Hepatocyte (in vitro differentiated cells): ENCODE measurements around the gene GRM1. TPM values are rescaled to one million over a fixed set of nuclear protein-coding genes. Genes with fewer than 3 reads are reported as not detected.

ENCODE experiments used
- DNase-seq: peaks from one replicate; pipeline ENCODE4 v3.0.0-alpha.2; 2016; ENCODE audit warnings: low spot score
- H2AFZ ChIP-seq: fragments of 200-600 bp; sonication (generic); 2 replicates; pipeline ENCODE4 v1.6.0; 2016; ENCODE audit warnings: antibody characterized with exemption, mild to moderate bottlenecking
- H3K27ac ChIP-seq: fragments of 200-600 bp; sonication (generic); 2 replicates; pipeline ENCODE4 v1.5.1; 2016; ENCODE audit warnings: mild to moderate bottlenecking
- H3K27me3 ChIP-seq: fragments of 200-600 bp; sonication (generic); 2 replicates; pipeline ENCODE4 v1.6.1; 2016
- H3K36me3 ChIP-seq: fragments of 200-600 bp; sonication (generic); replicated peaks from 2 replicates; pipeline ENCODE4 v1.5.1; 2016; ENCODE audit warnings: low read depth; ENCODE audit not compliant: insufficient read depth
- H3K4me1 ChIP-seq: fragments of 200-600 bp; sonication (generic); 2 replicates; pipeline ENCODE4 v1.5.1; 2016; ENCODE audit warnings: mild to moderate bottlenecking, moderate library complexity; ENCODE audit not compliant: insufficient read depth
- H3K4me2 ChIP-seq: fragments of 200-600 bp; sonication (generic); 2 replicates; pipeline ENCODE4 v1.6.0; 2016
- H3K4me3 ChIP-seq: fragments of 200-600 bp; sonication (generic); 2 replicates; pipeline ENCODE4 v1.5.1; 2016; ENCODE audit warnings: mild to moderate bottlenecking
- H3K79me2 ChIP-seq: fragments of 200-600 bp; sonication (generic); 2 replicates; pipeline ENCODE4 v1.6.0; 2017; ENCODE audit warnings: mild to moderate bottlenecking
- H3K9me2 ChIP-seq: fragments of 200-600 bp; sonication (generic); replicated peaks from 2 replicates; pipeline ENCODE4 v1.6.0; 2017; ENCODE audit warnings: mild to moderate bottlenecking; ENCODE audit not compliant: insufficient read depth
- H3K9me3 ChIP-seq: fragments of 200-600 bp; sonication (generic); 2 replicates; pipeline ENCODE4 v1.5.1; 2016; ENCODE audit warnings: low read depth, mild to moderate bottlenecking
- H4K20me1 ChIP-seq: fragments of 200-600 bp; sonication (generic); 2 replicates; pipeline ENCODE4 v1.6.0; 2016; ENCODE audit warnings: mild to moderate bottlenecking; ENCODE audit not compliant: insufficient read depth, poor library complexity, severe bottlenecking
- EZH2 ChIP-seq: fragments of 200-600 bp; sonication (generic); IDR thresholded peaks from 2 replicates; pipeline ENCODE4 v1.6.1; 2016; ENCODE audit warnings: antibody characterized with exemption, mild to moderate bottlenecking, borderline replicate concordance
- EZH2phosphoT487 ChIP-seq: fragments of 200-600 bp; sonication (generic); IDR thresholded peaks from one replicate; pipeline ENCODE4 v1.6.1; 2018; ENCODE audit warnings: antibody characterized with exemption, mild to moderate bottlenecking, low read depth, moderate library complexity; ENCODE audit not compliant: unreplicated experiment, severe bottlenecking
- WGBS: methylation state at CpG from one replicate; pipeline ENCODE4 v1.1.6; 2016; ENCODE audit warnings: low lambda C conversion rate; ENCODE audit errors: missing lambda C conversion rate; 5-methylcytosine and 5-hydroxymethylcytosine counted together
- polyA plus RNA-seq: library from polyadenylated mRNA; unstranded; fragments of >200 nt; fragmentation: Nextera tagmentation; extraction: Ambion mirVana; gene quantifications from 2 replicates; pipeline ENCODE4 v1.2.1, GENCODE V29; 2016
- total RNA-seq: library from RNA; depleted of rRNA; stranded (reverse); fragments of >200 nt; gene quantifications from 2 replicates; pipeline ENCODE4 v1.2.3, GENCODE V29; 2014
- TF ChIP-seq, protein P1 (sequence below): fragments of 200-600 bp; sonication (generic); IDR thresholded peaks from 2 replicates; pipeline ENCODE4 v1.5.1; 2016; ENCODE audit warnings: antibody characterized with exemption, mild to moderate bottlenecking; ENCODE audit not compliant: poor library complexity

Gene GRM1
- total and polyA plus RNA-seq, 2 experiments from 2014 or later: 0.17 TPM; not detected in 1

DNA sequence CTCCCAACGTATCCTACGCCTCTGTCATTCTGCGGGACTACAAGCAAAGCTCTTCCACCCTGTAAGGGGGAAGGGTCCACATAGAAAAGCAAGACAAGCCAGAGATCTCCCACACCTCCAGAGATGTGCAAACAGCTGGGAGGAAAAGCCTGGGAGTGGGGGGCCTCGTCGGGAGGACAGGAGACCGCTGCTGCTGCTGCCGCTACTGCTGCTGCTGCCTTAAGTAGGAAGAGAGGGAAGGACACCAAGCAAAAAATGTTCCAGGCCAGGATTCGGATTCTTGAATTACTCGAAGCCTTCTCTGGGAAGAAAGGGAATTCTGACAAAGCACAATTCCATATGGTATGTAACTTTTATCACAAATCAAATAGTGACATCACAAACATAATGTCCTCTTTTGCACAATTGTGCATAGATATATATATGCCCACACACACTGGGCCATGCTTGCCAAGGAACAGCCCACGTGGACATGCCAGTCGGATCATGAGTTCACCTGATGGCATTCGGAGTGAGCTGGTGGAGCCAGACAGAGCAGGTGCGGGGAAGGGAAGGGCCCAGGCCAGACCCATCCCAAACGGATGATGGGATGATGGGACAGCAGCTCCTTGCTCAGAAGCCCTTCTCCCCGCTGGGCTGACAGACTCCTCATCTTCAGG lies 406.0 kb downstream of the GRM1 start:
- Histone ChIP-seq H2AFZ (peak overlapping the region; percentile 98), H3K4me3 (peak overlapping the region; percentile 75), H3K4me2 (peak overlapping the region; percentile 98)

DNA sequence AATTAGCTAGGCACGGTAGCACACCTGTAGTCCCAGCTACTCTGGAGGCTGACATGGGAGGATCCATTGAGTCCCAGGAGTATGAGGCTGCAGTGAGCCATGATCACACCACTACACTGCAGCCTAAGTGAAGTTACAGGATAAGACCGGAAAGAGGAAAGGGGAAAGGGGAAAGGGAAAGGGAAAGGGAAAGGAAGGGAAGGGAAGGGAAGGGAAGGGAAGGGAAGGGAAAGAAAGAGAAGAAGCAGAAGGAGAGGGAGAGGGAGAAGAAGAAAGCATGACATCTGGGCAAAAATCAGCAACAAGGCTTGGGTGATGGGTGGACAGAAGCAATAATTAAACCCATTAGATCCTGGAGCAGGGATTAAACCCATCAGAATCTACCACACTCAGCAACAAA lies 413.0 kb downstream of the GRM1 start:
- Histone ChIP-seq H2AFZ (no peak overlapping the region), H3K27ac (no peak overlapping the region), H3K9me3 (no peaks in the 10 kb centered on the region), H3K4me2 (no peak overlapping the region), H3K4me1 (no peaks in the 10 kb centered on the region), H3K9me2 (no peaks in the 10 kb centered on the region), H3K27me3 (peaks cover 12% of the 10 kb centered on the region), H3K79me2 (no peaks in the 10 kb centered on the region), H4K20me1 (no peaks in the 10 kb centered on the region), H3K4me3 (no peak overlapping the region), H3K36me3 (no peaks in the 10 kb centered on the region)
- TF ChIP-seq EZH2phosphoT487: no peak
- TF ChIP-seq, protein P1, sequence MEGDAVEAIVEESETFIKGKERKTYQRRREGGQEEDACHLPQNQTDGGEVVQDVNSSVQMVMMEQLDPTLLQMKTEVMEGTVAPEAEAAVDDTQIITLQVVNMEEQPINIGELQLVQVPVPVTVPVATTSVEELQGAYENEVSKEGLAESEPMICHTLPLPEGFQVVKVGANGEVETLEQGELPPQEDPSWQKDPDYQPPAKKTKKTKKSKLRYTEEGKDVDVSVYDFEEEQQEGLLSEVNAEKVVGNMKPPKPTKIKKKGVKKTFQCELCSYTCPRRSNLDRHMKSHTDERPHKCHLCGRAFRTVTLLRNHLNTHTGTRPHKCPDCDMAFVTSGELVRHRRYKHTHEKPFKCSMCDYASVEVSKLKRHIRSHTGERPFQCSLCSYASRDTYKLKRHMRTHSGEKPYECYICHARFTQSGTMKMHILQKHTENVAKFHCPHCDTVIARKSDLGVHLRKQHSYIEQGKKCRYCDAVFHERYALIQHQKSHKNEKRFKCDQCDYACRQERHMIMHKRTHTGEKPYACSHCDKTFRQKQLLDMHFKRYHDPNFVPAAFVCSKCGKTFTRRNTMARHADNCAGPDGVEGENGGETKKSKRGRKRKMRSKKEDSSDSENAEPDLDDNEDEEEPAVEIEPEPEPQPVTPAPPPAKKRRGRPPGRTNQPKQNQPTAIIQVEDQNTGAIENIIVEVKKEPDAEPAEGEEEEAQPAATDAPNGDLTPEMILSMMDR: no peak
- no peak for DNase-seq
- 97% methylated on average over 2 of the region's 2 CpGs for WGBS

More for the DNA sequence above, 406.0 kb downstream of the GRM1 start:
- WGBS: 53% methylated on average over 15 of the region's 15 CpGs
- Histone ChIP-seq H3K4me1 (no peaks in the 10 kb centered on the region), H3K9me2 (no peaks in the 10 kb centered on the region), H3K9me3 (no peaks in the 10 kb centered on the region), H3K27me3 (peaks cover 27% of the 10 kb centered on the region), H3K79me2 (no peaks in the 10 kb centered on the region), H3K27ac (no peak overlapping the region), H4K20me1 (no peaks in the 10 kb centered on the region), H3K36me3 (no peaks in the 10 kb centered on the region)
- no peak for TF ChIP-seq EZH2
- no peak for TF ChIP-seq EZH2phosphoT487
- TF ChIP-seq, protein P1: no peak
- no peak for DNase-seq

DNA sequence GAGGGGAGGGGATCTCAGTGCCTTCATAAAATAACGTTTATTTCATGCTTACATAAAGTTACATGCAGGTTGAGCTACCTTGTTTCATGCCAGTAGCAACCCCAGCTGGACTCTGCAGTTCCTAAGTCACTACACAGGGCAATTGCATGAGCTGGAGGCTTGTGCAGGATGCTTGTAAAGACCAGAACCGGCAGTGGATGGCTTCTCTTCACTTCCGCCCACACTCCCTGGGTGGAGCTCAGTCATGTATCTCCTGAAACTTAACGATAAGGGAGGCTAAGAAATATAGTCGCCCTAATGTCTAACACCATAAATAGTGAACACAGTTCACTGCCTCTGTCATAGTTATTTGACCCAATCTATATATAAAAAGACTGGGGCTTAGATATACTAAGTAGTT lies 415.3 kb downstream of the GRM1 start:
- no peaks in the 10 kb centered on the region for H3K79me2 ChIP-seq
- no peak overlapping the region for H3K4me3 ChIP-seq
- H3K27me3 ChIP-seq: peaks cover 5% of the 10 kb centered on the region
- no peaks in the 10 kb centered on the region for H3K9me3 ChIP-seq
- WGBS: 67% methylated on average over 4 of the region's 5 CpGs
- DNase-seq: no peak
- no peaks in the 10 kb centered on the region for H4K20me1 ChIP-seq
- no peak overlapping the region for H2AFZ ChIP-seq
- H3K4me2 ChIP-seq: no peak overlapping the region
- no peaks in the 10 kb centered on the region for H3K4me1 ChIP-seq
- no peak overlapping the region for H3K27ac ChIP-seq
- H3K36me3 ChIP-seq: no peaks in the 10 kb centered on the region
- no peak for TF ChIP-seq EZH2
- no peak for TF ChIP-seq EZH2phosphoT487
- TF ChIP-seq, protein P1: no peak
- H3K9me2 ChIP-seq: no peaks in the 10 kb centered on the region
